HG02870 (cell line): Measurements from ENCODE around the gene RFC3.

Source experiments
- ATAC-seq: cut with Tn5 transposase; IDR thresholded peaks from one replicate; pipeline ENCODE4 v1.9.1; 2021; ENCODE audit warnings: mild to moderate bottlenecking, moderate library complexity; ENCODE audit not compliant: unreplicated experiment

The RFC3 gene

DNA sequence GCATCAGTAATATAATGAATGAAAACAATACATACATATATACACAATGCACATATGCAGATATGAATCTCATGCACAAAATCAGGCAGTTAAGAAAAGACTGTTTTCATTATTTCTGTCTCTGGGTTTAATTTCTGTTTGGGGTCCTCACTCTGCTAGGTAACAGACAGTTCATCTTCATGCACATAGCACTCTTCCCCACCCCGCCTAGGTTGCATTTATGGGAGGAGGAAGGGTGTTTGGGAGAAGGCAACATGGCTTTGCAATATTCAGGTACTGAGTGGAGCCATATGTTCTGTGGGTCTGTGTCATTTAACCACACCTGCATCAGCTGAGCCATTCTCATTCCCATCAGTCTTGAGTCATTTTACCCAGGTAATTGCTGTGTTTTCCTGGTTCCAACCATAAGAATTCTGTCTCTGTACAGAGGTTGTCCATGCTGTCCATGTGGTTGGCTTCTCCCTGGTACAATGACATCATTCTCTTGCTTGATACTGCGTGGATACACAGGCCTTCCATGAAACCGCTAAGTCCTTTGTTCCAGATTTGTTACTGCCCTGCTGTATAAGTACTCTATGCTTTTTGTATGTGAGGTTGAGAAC lies 45.3 kb downstream of the RFC3 start:
- no peak for ATAC-seq

DNA sequence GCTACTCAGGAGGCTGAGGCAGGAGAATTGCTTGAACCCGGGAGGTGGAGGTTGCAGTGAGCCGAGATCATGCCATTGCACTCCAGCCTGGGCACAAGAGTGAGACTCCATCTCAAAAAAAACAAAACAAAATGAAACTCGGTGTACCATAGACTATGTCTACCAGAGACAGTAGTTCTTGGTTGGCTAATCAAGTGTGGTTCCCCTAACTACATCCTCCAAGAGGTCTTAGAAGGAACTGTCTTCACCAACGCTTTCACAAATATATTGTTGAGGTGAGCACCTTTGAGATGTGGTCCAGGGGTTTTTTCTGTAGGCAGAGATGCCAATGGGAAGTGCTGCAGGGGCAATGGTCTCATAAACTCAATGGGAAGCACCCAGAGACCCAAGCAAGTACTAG lies 48.0 kb downstream of the RFC3 start:
- no peak for ATAC-seq

DNA sequence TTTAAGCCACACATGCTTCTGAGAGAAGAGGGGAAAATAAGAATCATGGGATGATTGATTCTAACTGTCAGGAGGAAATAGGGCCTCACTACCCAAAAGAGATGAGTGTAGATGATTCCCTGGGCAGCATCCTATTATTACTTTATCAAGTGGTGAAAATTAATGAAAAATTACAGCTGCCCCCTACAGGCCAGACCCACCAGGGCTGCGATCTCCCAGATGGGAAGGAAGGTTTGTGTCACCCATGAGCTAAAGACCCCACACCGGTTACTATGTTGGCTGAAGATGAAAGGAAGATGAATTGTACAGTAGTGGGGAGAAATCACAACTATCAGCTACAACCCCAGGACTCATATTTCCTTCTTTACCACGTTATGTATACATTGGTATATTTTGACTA lies 49.5 kb downstream of the RFC3 start:
- ATAC-seq, result no peak

DNA sequence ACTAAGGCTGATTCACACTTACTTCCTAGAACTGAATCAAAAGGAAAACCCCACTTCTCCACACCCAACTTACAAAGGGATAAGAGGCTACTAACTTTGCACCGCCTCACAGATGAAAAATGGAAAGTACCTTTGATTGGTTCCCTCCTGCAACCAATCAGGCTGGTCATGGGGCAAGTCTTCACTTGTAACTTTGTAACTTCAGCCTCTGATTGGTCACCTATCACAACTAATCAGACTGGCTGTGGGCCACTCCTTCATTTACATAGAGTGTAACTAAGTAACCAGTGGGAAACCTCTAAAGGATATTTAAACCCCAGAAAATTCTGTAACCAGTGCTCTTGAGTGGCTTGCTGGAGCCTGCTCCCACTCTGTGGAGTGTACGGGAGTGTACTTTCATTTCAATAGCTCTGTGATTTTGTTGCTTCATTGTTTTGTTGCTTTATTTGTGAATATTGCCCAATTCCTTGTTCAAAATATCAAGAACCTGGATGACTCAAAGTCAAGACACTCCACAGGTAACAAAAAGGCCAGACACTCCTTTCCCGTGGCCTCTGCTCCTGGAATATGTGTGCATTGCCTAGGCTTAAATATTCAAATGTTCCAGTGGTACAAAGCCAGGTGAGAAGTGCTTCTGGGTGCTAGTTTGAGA lies 50.5 kb downstream of the RFC3 start:
- ATAC-seq, result no peak

DNA sequence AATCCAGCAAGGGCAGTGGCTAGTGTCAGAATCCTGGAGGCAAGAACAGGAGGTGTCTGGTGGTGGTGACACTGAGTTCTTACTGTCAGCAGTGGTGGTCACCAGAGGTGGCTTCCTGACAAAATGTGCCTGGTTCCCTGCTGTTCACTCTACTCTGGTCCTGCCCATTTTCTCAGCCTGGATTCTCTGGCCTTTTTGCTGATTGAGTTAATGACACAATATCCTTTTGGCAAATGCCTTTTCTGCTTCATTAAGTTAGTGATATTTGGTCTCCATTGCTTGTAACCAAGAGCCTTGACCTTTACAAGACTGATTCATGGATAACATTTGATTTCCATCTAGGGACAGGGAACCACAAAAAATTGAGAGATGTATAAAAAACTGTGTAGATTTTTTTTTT lies 51.1 kb downstream of the RFC3 start:
- no peak for ATAC-seq

DNA sequence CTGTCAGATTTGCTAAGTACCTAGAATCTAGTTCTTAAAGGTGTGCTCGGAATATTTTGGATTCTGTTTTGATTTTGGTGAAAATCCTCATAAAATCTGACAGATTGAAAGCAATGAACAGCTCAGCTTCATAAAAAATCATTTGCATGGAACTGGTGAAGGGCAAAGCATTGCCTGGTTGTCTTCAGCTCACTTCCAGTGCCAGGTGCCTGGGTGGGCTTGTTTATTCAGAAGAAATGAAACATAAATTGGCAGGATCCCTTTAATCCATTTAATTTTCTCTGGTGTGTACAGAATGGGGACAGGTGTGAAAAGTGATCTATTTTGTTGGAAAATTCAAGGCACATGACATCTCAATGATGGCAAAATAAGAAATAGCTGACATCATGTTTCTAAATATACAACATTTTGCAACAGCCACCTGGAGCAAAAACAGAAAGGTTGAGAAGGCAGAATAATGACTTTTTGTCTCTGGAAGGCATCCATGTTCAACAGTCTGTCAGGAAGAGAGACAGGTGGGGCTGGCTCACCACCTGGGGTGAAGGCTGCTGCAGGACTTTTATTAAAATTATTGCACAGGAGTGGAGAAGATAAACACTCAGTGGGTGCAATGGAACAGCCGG lies 52.2 kb downstream of the RFC3 start:
- ATAC-seq, result no peak

DNA sequence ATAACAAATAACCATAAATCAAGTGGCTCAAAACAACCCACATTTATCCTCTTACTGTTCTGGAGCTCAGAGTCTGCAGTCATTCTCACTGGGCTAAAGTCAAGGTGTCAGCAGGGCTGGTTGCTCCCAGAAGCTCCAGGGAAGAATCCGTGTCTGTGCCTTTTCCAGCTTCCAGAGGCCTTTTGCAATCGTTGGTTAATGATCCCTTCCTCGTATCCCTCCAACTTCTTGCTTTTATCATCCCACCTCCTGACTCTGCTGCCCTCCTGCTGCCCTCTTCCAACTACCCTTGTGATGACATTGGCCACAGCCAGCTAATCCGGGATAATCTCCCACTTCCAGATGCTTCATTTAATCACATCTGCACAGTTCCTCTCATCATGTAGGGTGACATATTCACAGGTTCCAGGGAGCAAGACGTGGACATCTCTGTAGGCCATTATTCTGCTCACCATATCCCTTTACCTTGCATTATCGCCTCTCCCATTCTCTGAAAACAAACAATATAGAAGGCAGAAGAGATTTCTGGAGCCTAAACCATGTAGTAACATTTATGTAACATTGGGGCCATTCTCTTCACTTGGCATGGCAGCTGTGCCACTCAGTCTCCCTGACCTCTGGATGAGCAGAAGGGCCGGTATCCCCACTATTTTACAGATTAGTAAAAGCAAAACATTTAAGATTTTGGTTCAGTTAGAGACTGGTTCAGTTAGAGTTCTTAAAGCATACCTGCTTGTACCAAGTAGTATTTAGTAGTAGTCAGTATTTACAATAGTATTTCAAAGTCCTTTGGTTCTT lies 53.5 kb downstream of the RFC3 start:
- ATAC-seq, result no peak

DNA sequence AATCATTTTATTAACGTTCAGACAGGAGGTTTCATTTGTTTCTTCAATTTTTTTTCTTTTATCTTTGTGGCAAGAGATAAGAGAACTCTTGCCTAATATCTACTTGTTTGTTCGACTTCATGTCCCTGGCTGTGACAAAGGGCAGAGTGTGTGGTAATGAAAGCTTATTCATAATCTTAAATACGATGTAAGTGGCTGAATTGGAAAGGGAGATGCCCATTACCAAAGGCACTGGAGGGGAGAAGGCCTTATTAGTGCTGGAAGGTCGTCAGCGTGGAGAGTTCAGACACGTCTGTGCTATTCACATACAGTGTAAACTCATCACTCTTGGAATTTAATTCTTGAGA lies 54.0 kb downstream of the RFC3 start:
- ATAC-seq, result no peak

DNA sequence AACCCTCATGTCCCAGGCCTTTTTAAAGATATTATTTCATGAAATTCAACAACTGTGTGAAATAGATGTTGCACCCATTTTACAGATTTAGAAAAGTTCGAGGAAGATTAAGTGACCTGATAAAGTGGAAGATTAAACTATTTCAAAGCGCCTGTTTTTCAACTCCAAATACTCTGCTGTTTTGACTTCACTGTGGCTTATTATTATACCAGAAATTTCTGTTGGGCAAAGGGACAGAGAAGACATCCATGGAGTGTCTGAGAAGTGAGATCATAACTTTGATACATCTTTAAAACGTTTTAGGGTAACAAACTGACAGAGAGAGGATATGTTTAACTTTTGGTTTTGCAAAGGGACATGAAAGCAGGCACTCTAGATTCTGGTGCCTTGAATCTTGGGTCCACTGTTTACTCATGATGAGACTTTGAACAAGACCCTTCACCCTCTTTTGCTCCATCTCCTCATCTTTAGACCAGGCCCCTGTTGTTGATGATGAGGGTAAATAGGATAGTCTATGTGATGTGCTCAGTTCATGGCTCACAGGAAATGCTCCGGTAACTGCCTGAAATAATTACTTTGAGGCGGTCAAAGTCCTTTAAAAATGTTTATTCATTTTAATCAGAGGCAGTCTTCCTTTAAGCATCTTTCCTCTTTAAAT lies 55.4 kb downstream of the RFC3 start:
- no peak for ATAC-seq

DNA sequence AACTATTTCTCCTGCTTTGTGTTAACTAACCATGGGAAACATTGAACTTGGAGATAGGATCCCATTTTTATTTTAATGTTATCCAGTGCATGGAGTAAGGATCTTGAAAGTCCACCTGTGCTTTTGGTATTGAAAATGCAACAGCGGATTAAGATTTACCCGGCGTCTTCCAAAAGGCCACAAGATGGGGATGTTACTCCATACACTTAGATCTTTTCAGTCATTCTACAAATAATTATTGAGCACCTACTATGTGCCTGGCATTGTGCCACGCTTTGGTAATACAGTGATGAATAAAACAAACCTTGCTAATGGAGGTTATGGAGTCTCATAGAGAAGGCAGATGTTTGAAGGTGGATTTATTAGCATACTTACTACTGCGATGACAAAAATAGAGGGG lies 56.9 kb downstream of the RFC3 start:
- ATAC-seq, result no peak

DNA sequence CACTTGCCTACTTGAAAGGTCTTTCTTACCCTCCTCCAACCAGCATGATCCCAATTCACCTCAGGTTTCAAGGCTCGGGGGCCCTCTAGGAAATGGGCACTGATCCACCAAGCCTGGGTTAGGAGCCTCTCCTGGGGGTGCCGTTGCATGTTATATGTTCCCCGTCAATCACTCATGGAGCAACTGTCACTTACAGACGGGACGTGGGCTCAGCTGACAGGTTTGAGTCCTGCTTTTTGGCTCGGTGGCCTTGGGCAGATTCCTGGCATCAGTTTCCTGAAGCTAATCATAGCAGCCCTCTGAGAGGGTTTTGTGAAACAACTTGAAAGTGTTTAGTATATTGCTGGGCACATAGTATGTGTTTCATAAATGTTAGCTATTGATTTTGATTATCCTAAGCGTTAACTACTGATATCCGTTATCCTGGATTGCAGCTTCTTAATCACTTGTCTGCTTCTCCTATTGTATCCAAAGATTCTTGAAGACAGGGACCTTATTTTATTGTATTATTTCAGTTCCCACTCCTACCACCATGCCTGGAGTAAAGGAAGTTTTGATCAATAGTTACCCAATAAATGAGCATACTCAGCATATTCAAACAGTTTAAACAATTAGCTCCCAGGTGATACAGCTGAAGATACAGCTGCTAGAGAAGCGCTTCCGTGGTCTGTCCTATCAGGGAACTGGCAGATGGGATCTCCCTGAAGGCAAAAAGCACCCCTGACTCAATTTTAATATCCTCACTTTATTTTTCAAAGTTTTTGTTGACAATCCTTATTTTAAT lies 57.9 kb downstream of the RFC3 start:
- no peak for ATAC-seq

DNA sequence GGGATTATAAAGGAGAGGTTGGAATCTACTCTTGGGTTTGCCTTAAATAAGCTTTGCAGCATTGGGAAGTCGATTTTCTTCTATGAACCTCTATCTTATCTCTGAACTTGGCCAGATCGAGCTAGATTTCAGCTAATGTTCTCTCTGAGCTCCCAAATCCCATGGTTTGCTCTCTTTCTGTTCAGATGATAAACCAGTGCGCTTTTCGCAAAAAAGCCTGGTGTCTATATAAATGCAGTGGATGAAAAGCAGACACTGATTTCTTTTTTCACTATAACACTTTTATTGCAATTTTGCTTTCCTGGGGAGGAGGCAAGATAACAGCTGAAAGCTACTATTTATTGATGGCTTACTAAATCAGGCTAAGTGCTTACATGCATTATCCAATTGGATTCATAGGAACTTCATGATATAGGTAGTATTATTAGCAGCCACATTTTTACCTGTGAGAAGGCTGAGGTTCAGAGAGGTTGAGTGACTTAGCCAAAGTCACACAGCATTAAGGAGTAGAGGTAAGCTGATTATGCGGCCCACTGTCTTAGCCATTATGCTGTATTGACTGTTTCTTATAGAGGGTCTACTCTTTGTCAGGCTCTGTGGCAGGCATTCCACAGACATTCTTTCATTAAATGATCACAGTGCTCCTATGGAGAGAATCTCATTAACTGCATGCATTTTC lies 58.9 kb downstream of the RFC3 start:
- ATAC-seq, result no peak

DNA sequence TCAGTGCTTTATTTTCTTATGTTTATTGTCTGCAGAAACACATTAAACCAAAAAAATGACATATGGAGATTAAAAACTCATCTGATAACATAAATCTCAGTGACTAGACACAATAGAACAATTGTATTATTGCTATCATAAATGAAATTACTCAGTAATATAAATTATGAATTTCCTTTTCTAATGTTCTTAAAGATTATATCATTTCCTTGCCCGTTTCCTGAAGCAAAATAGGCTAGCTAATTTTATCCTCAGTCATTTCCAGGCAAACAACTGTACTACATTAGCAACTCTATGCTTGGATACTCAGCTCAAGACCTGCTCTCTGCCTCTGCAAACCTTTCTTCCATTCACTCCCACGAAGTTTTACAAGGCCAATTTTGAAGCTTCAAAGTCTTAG lies 61.2 kb downstream of the RFC3 start:
- ATAC-seq, result no peak

DNA sequence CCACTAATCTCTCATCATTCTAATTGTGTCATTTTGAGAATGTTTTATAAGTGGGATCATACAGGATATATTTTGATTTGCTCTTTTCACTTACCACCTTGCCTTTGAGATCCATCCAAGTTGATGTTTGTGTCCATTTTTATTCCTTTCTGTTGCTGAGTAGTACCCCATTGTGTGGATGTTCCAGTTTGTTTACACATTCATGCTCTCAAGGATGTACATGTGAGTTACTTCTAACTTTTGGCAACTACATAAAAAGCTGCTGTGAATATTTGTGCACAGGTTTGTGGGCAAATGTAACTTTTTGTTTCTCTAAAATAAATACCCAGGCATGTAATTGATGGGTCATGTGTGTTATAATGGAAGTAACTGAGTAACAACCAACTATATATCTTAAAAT lies 64.9 kb downstream of the RFC3 start:
- no peak for ATAC-seq

DNA sequence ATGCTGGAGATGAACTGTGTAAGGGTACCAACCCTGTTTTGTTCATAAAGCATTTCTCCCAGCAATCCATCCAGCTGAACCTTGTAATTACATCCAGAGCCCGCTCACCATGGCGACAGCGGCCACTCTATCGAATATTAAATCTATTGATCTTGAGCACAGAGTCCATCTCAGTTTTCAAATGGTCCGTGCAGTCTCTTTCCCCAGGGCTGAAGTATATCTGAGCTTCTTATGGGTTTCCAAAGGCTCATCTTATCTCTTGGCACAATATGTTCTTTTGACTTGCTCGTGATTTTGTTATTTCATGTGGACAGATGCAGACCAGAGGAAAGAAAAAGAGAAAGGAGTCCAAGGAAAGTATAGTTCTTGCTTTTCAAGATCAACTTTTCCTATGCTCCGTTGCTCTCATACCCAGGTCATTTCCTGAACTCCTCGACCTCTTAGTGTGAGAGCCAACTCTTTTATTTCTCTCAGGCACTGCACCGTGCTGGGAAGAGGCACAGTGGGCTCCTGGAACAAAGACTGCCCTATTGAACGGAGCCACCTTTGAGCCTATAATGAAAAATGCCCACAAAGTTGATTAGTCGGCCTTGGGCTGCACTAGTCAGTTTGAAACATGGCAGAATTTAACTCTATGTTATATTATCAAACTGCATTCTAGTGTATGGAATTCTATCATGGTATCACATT lies 66.7 kb downstream of the RFC3 start:
- ATAC-seq, result no peak
